Stimulated activated memory B cell treated with anti-CD40 and anti-IgM and Interleukin-4, amounts not matched to agents 10 μg/mL and 1 μg/mL and 100 μg/mL, for 72 hours (primary cell): Measurements from ENCODE around the gene CISD3.

Source experiments
- ATAC-seq: fragments of 150-1000 bp; cut with Tn5 transposase; 2 replicates; pipeline ENCODE4 v1.10.0; 2021
- H3K27ac Mint-ChIP-seq: one replicate; pipeline ENCODE4 v1.8.0; 2022; ENCODE audit warnings: mild to moderate bottlenecking, mixed read lengths
- H3K27me3 Mint-ChIP-seq: one replicate; pipeline ENCODE4 v1.8.0; 2022; ENCODE audit warnings: mixed read lengths
- H3K36me3 Mint-ChIP-seq: one replicate; pipeline ENCODE4 v1.8.0; 2022; ENCODE audit warnings: mixed read lengths
- H3K4me1 Mint-ChIP-seq: one replicate; pipeline ENCODE4 v1.8.0; 2022; ENCODE audit warnings: mixed read lengths
- H3K4me3 Mint-ChIP-seq: one replicate; pipeline ENCODE4 v1.8.0; 2022; ENCODE audit warnings: mild to moderate bottlenecking, moderate library complexity, mixed read lengths
- H3K9me3 Mint-ChIP-seq: one replicate; pipeline ENCODE4 v1.8.0; 2022; ENCODE audit warnings: mixed read lengths

CISD3 gene

GRCh38 chr17:38730526-38731379, 612 bp downstream of the CISD3 start:
- no peaks in the 10 kb centered on the region for H3K27me3 Mint-ChIP-seq
- no peaks in the 10 kb centered on the region for H3K9me3 Mint-ChIP-seq
- peaks cover 9% of the 10 kb centered on the region for H3K36me3 Mint-ChIP-seq
- ATAC-seq: no peak
- peak overlapping the region; percentile 91 for H3K4me3 Mint-ChIP-seq
- peaks cover 82% of the 10 kb centered on the region for H3K4me1 Mint-ChIP-seq
- H3K27ac Mint-ChIP-seq: peak overlapping the region; percentile 88

- Mint-ChIP-seq H3K27ac (peak overlapping the region; percentile 88), H3K9me3 (no peaks in the 10 kb centered on the region), H3K4me1 (peaks cover 73% of the 10 kb centered on the region), H3K27me3 (no peaks in the 10 kb centered on the region), H3K4me3 (peak overlapping the region; percentile 0), H3K36me3 (peaks cover 9% of the 10 kb centered on the region)
- no peak for ATAC-seq
Measured at GRCh38 chr17:38731526-38732294, 1.6 kb downstream of the CISD3 start.

GRCh38 chr17:38732376-38733281, 2.5 kb downstream of the CISD3 start:
- Mint-ChIP-seq H3K4me3 (no peak overlapping the region), H3K9me3 (no peaks in the 10 kb centered on the region), H3K4me1 (peaks cover 64% of the 10 kb centered on the region), H3K36me3 (peaks cover 8% of the 10 kb centered on the region), H3K27ac (peak overlapping the region; percentile 9), H3K27me3 (no peaks in the 10 kb centered on the region)
- ATAC-seq: no peak

GRCh38 chr17:38733282-38733981, 3.3 kb downstream of the CISD3 start:
- Mint-ChIP-seq H3K27me3 (peaks cover 7% of the 10 kb centered on the region), H3K4me1 (peaks cover 63% of the 10 kb centered on the region), H3K4me3 (no peak overlapping the region), H3K9me3 (no peaks in the 10 kb centered on the region), H3K27ac (peak overlapping the region; percentile 9), H3K36me3 (peaks cover under 1% of the 10 kb centered on the region)
- no peak for ATAC-seq

GRCh38 chr17:38733982-38734973, 4.1 kb downstream of the CISD3 start:
- H3K9me3 Mint-ChIP-seq: no peaks in the 10 kb centered on the region
- H3K4me1 Mint-ChIP-seq: peaks cover 57% of the 10 kb centered on the region
- no peak overlapping the region for H3K4me3 Mint-ChIP-seq
- H3K27ac Mint-ChIP-seq: no peak overlapping the region
- peaks cover 11% of the 10 kb centered on the region for H3K27me3 Mint-ChIP-seq
- no peak for ATAC-seq
- no peaks in the 10 kb centered on the region for H3K36me3 Mint-ChIP-seq

GRCh38 chr17:38735161-38735997, 5.2 kb downstream of the CISD3 start:
- no peak overlapping the region for H3K27ac Mint-ChIP-seq
- peaks cover 52% of the 10 kb centered on the region for H3K4me1 Mint-ChIP-seq
- H3K36me3 Mint-ChIP-seq: no peaks in the 10 kb centered on the region
- no peak for ATAC-seq
- peaks cover 11% of the 10 kb centered on the region for H3K27me3 Mint-ChIP-seq
- no peaks in the 10 kb centered on the region for H3K9me3 Mint-ChIP-seq
- no peak overlapping the region for H3K4me3 Mint-ChIP-seq

GRCh38 chr17:38738007-38738662, 8.0 kb downstream of the CISD3 start:
- Mint-ChIP-seq H3K9me3 (no peaks in the 10 kb centered on the region), H3K27ac (no peak overlapping the region), H3K36me3 (no peaks in the 10 kb centered on the region), H3K27me3 (peaks cover 11% of the 10 kb centered on the region), H3K4me3 (no peak overlapping the region), H3K4me1 (peaks cover 35% of the 10 kb centered on the region)
- peak; percentile 66 for ATAC-seq

- no peak for ATAC-seq
- Mint-ChIP-seq H3K27ac (no peak overlapping the region), H3K27me3 (peaks cover 14% of the 10 kb centered on the region), H3K9me3 (no peaks in the 10 kb centered on the region), H3K36me3 (no peaks in the 10 kb centered on the region), H3K4me3 (no peak overlapping the region), H3K4me1 (peaks cover 34% of the 10 kb centered on the region)
Measured at GRCh38 chr17:38738686-38739085, 8.5 kb downstream of the CISD3 start.

GRCh38 chr17:38739305-38739704, 9.2 kb downstream of the CISD3 start:
- peaks cover 20% of the 10 kb centered on the region for H3K27me3 Mint-ChIP-seq

GRCh38 chr17:38740044-38740443, 9.9 kb downstream of the CISD3 start:
- no peak for ATAC-seq
- H3K4me1 Mint-ChIP-seq: peaks cover 21% of the 10 kb centered on the region
- no peaks in the 10 kb centered on the region for H3K9me3 Mint-ChIP-seq
- H3K27ac Mint-ChIP-seq: no peak overlapping the region
- no peak overlapping the region for H3K4me3 Mint-ChIP-seq
- H3K36me3 Mint-ChIP-seq: no peaks in the 10 kb centered on the region
- H3K27me3 Mint-ChIP-seq: peaks cover 24% of the 10 kb centered on the region

More at GRCh38 chr17:38739305-38739704, 9.2 kb downstream of the CISD3 start:
- Mint-ChIP-seq H3K4me1 (peaks cover 28% of the 10 kb centered on the region), H3K36me3 (no peaks in the 10 kb centered on the region), H3K9me3 (no peaks in the 10 kb centered on the region), H3K4me3 (no peak overlapping the region), H3K27ac (no peak overlapping the region)
- no peak for ATAC-seq

- no peaks in the 10 kb centered on the region for H3K9me3 Mint-ChIP-seq
- H3K4me1 Mint-ChIP-seq: peaks cover 19% of the 10 kb centered on the region
- peaks cover 27% of the 10 kb centered on the region for H3K27me3 Mint-ChIP-seq
- no peak overlapping the region for H3K27ac Mint-ChIP-seq
- no peak for ATAC-seq
- H3K36me3 Mint-ChIP-seq: no peaks in the 10 kb centered on the region
- H3K4me3 Mint-ChIP-seq: no peak overlapping the region
Measured at GRCh38 chr17:38740806-38741205, 10.7 kb downstream of the CISD3 start.

- Mint-ChIP-seq H3K36me3 (no peaks in the 10 kb centered on the region), H3K27ac (no peak overlapping the region), H3K9me3 (no peaks in the 10 kb centered on the region), H3K4me3 (no peak overlapping the region), H3K27me3 (peaks cover 33% of the 10 kb centered on the region), H3K4me1 (peaks cover 26% of the 10 kb centered on the region)
- no peak for ATAC-seq
Measured at GRCh38 chr17:38741461-38741860, 11.3 kb downstream of the CISD3 start.
